NCI-H510A (cell line): ENCODE results near the gene AK8.

ENCODE experiments used
- DNase-seq: peaks from one replicate; lab custom pipeline; 2025; lab: John Stamatoyannopoulos, UW

Gene AK8

GRCh38 chr9:132770770-132771310, 107.2 kb downstream of the AK8 start:
- DNase-seq = no peak

DNA sequence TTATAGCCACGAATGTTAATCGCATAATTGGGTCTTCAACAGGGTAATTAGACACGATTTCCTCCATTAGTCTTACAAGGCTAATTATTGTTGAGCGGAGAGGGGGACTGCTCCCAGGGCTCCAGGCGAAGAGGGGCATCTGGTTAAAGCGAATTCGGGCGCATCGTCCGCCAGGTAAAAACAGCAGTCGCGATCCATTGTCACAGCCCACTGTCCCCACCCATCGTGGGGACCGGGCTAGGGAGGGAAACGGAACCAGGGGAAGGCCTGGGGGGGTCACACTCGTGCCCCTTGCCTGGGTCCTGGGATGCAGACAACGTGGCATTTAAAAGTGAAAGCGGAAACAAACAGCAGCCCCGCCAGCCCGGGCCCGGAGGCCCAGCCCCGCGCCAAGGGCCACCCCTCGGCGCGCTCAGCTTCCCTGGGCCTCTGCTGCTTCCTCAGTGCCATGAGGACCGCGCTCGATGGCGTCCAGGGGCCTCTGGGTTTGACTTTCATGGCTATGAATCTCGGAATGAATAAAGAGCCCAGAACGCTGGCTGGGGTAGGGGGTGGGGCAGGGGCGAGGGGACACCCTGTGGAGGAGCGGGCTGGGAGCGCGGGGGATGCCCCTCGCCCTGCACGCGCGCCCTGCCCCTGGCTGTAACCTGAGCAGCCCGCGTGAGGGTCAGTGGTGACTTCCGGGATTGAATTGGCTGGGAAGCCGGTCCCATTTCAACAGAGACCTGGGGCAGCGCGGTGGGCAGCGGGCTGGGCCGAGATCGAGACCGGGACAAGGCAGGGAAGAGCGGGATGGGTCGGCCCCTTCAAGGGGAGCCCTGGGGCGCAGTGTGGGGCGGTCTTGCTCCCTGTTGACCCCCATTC, 107.9 kb downstream of the AK8 start:
- peak; percentile 47 for DNase-seq

DNA sequence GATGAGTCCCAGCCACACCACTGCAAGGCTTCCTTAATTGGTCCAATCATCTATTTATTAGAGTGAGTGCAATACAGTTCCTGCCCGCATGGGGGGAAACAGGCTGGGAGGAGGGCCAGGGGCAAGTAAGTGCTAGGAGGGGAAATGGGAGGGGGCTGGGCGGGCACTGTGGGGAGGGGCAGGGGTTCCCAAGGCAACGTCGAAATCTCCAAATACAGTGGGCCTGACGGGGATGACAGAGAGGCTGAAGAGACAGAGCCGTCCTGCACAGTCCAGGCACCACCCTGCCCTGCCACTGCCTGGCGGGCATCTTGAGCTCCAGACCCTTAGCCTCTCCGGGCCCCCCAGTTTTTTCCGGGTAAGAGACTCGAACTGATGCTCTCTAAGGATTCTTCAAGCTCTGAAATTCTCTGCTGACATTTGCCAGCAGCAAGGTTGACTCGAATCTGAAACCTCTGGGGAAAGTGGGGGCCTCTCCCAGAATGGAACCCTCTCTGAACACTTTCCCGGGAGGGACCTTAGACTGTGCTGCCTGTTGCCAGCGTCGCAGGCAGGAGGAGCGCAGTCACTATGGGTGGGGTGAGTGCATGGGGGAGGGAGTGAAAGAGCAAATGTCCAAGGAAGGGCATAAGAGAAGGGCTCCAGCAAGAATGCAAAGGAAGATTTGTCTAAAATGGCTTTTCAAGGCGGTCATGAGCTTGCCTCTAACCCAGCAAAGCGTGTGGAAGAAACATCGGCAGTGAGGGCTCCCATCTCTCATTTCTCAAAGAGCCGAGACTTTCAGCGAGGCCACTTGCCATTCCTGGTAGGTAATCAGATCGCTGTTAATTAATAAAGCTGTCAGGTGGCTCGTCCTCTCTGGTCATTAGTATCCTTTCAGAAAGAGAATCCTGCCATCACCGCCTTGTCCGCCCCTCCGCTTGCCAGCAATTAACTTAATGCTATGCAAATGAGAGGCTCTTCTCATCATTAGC, 108.9 kb downstream of the AK8 start:
- peak; percentile 67 for DNase-seq

- DNase-seq = no peak
Observed at GRCh38 chr9:132763574-132763973, 114.5 kb downstream of the AK8 start.

DNA sequence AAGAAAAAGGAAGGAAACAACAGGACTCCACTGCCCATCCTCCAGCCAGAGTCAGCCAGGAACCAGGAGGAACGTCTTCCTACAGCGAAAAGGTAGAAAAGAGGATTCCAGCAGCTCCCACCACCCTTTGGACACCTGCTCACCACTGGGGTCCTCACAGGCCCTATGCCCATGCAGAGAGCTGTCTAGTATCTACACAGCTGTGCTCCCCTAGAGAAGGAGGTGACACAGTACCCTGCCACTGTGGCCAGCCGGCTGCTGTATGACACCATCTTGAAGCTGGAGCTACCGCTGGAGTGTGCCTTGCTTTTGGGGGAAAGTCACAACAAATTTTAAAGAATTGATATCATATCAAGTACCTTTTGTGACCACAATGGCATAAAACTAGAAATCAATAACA, 115.2 kb downstream of the AK8 start:
- DNase-seq = no peak

GRCh38 chr9:132761602-132762001, 116.5 kb downstream of the AK8 start:
- no peak for DNase-seq

DNA sequence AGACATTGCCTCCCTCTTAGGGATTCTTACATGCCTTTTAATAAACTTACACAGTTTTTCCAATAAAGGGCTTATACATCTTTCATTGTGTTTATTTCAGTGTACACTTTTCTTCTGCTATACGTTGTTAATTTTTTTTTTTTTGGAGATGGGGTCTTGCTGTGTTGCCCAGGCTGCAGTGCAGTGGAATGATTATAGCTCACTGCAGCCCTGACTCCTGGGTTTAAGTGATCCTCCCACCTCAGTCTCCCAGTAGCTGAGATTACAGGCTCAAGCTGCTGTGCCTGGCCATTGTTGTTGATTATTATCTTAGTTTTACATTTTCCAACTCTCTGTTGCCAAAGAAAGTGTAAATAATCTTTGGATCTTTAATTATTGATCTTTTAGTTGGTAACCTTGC, 118.0 kb downstream of the AK8 start:
- no peak for DNase-seq

GRCh38 chr9:132757016-132757415, 121.1 kb downstream of the AK8 start:
- no peak for DNase-seq

GRCh38 chr9:132756214-132756845, 121.8 kb downstream of the AK8 start:
- DNase-seq = no peak

DNA sequence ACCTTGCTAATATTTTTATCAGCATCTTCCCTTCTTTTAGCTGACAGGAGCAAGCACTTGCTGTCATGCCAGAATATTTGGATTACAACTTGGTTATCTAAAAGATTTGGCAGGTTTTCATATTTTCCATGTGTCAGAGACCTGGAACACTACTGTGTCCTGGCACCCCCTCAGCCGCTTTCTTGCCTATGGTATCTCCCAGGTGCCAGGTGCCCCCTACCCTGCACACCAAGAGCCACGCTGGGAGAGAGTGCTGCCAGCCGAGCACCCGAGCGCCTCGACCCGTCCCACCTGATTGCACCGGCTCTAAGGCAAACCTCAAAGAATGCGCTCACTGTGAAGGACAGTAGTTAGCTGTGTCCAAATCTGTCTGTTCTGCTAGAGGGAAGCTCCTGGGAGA, 123.0 kb downstream of the AK8 start:
- DNase-seq = no peak

DNA sequence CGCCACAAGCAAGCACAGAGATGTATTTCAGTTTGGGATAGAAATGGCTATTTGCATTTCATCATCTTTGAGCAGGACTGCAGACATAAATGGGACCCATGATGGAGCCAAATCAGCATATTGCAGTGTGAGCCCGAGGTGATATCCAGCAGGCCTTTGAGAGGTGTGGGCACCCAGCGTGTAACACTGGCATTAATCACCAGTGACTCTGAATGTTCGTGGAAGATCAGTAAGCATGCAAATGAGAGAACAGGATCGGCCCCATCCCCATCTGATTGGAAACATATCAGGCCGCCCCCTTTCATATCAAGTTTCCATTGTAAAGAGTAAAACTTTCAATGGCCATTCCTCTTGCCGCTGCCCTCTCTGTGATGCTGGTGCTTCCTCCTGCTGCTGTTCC, 123.8 kb downstream of the AK8 start:
- DNase-seq = no peak

- DNase-seq = no peak
Observed at GRCh38 chr9:132753593-132753880, 124.5 kb downstream of the AK8 start.

DNA sequence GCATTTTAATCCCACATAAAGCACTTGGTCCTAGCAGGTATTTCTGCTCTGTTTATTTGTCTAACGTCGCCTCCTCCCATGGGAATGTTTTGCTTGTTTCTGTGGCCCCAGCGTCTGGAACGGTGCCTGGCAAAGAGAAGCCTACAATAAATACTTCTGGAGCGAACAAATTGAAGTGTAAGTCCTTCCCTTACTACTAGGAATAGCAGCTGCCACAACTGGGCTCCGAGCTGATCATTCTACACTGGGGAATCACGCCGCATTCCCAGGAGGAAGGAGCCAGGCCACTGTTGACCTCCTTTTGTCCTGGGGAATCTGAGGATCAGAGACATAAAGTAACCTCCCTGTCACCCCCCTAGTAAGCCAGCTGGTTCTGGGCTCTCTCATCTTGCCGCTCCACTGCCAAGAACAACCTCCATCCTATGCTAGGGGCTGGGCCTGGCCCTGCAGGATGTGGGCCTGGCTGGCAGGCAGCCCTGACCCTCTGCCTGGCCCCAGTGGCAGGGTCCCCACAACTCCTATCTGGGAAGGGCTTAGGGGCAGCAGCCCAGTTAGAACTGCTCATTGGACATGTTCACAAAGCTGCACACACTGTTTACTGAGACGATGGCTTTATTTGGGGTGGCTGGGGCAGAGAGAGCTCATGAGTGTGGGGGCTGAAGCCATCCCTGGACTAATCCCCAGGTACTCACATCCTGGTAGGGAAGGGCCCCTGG, 125.0 kb downstream of the AK8 start:
- no peak for DNase-seq

DNA sequence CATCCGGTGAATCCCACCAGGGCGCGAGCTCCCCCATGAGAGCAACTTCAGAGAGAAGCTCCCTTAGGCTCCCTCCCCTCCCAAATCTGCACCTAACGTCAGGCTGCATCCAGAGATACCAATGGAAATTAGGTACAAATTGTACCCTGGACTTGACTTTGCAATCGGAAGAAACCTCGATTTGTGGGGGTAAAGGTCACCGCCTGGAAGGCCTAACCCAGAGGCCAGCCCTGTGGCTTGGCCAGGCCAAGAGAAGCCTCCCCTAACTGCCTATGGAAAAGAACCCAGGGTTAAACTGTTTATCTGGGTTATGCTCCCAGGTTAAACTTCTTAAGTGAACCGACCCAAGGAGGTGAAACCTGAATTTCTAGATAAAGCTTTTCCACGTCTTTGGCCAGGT, 127.4 kb downstream of the AK8 start:
- DNase-seq = no peak

GRCh38 chr9:132749306-132749705, 128.8 kb downstream of the AK8 start:
- DNase-seq = no peak

DNA sequence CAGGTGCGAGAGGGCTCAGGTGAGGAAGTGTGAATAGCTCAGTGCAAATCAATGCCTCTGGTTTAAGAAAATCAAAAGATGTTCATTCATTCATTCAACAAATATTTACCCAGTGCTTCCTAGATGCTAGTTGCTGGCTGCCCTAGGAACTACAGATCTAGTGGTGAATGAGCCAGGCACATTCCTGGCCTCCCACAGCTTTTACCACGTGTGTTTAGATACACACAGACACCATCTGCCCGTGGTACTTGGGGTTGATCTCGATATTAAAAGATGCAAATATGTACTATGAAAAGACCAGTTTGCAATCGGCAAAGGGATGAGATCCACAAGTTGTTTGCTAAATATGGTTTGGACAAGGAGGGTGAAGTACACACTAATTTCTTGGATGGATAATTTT, 129.6 kb downstream of the AK8 start:
- DNase-seq = no peak

- no peak for DNase-seq
Observed at GRCh38 chr9:132745756-132746709, 132.1 kb downstream of the AK8 start.

- DNase-seq = peak; percentile 12
Observed at GRCh38 chr9:132744881-132745755, 133.0 kb downstream of the AK8 start.

DNA sequence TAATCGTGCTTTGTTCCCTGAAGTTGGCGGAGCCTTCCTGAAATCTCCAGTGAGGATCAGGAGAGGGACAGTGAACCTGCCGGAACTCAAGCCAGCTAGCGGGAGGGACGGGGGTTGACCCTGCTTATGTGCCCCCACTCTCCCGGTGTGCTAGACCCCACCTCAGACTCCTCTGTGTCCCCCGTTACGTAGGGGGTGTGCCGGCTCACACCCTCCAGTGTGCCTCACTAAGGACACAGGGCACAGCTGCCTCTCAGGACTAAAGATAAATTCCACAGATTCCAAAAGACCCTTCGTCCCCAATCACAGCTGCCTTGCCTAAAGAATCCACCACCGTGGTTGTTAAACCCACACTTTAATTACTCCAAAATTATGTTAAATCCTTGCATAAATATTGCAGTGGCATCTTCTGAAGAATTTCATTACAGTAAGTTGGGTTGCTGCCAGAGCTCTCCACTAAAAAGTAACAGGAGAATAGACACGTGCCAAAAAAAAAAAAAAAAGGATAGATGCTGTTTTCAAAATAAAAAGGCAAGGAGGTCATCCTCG, 134.1 kb downstream of the AK8 start:
- DNase-seq = no peak
